HepG2 (cell line): ENCODE data around the gene STOM. TPM values are rescaled to one million over a fixed set of nuclear protein-coding genes. Genes with fewer than 3 reads are reported as not detected.

Experiments
- ATAC-seq: fragments of 200-7000 bp; cut with Tn5 transposase; 3 replicates; pipeline ENCODE4 v1.9.1; 2020; ENCODE audit warnings: mild to moderate bottlenecking, moderate library complexity
- BruUV-seq: library from RNA; stranded (reverse); fragments of 400-500 nt; replicated peaks from 2 replicates; lab custom pipeline; 2021; lab: Mats Ljungman, UMichigan
- CTCF ChIA-PET: fragments of 300-600 bp; formaldehyde crosslinking; extraction: SDS; loops from one replicate; lab custom pipeline; 2021; ENCODE audit warnings: low total read pairs, inconsistent platforms, low intra/inter-chr PET ratio; lab: Yijun Ruan, JAX
- POLR2A ChIA-PET: fragments of 350-600 bp; sonication (Branson Sonifier 250); formaldehyde crosslinking; loops from one replicate; lab custom pipeline; 2020; ENCODE audit warnings: antibody characterized with exemption, inconsistent platforms; lab: Yijun Ruan, JAX
- DNase-seq: peaks from one replicate; pipeline ENCODE4 v3.0.0-alpha.2; 2015; ENCODE audit warnings: low spot score
- FAIRE-seq: peaks from 3 replicates; lab custom pipeline; 2011; peaks lifted over from hg19 to GRCh38; lab: Jason Lieb, UNC
- H2AFZ ChIP-seq: one replicate; pipeline ENCODE4 v1.6.1; 2011; ENCODE audit warnings: low read length, inconsistent platforms
- H3K27ac ChIP-seq: fragments of 300-600 bp; 3 replicates; pipeline ENCODE4 v1.8.0; 2011; ENCODE audit warnings: mixed run types, mild to moderate bottlenecking, mixed read lengths, low read length, inconsistent platforms; ENCODE audit not compliant: insufficient read depth; ENCODE audit errors: extremely low read length
- H3K27me3 ChIP-seq, 2 experiments: fragments of 200-600 bp in 1 of 2; 2 replicates in 1 of 2; 3 replicates in 1 of 2; pipeline versions ENCODE4 v1.6.0 to v1.8.0; 2011; ENCODE audit warnings: low read length in 2 of 2, mild to moderate bottlenecking in 2 of 2, moderate library complexity in 2 of 2, inconsistent platforms in 1 of 2; ENCODE audit not compliant: insufficient read depth in 2 of 2, control insufficient read depth in 1 of 2
- H3K36me3 ChIP-seq, 2 experiments: fragments of 200-600 bp in 1 of 2; replicated peaks in 1 of 2; 2 replicates in 1 of 2; 3 replicates in 1 of 2; pipeline versions ENCODE4 v1.5.1 to v1.8.0; 2011; ENCODE audit warnings: low read length in 2 of 2, inconsistent platforms in 1 of 2; ENCODE audit not compliant: insufficient read depth in 2 of 2, control insufficient read depth in 1 of 2
- H3K4me1 ChIP-seq: 2 replicates; pipeline ENCODE4 v1.5.1; 2012; ENCODE audit warnings: low read length, inconsistent platforms; ENCODE audit not compliant: insufficient read depth
- H3K4me2 ChIP-seq: 2 replicates; pipeline ENCODE4 v1.6.0; 2011; ENCODE audit warnings: low read depth, low read length, inconsistent platforms
- H3K4me3 ChIP-seq, 3 experiments: fragments of 200-600 bp in 1 of 3; sonication (generic), shearing (Covaris generic) in 1 of 3; replicated peaks in 1 of 3; 2 replicates each; pipeline ENCODE4 v1.5.1; 2011 to 2016; ENCODE audit warnings: low read length in 3 of 3, inconsistent platforms in 2 of 3, low read depth in 2 of 3, mild to moderate bottlenecking in 2 of 3, control low read depth in 1 of 3, mixed read lengths in 1 of 3; ENCODE audit not compliant: insufficient read depth in 1 of 3
- H3K79me2 ChIP-seq: one replicate; pipeline ENCODE4 v1.6.1; 2011; ENCODE audit warnings: low read length, inconsistent platforms; ENCODE audit not compliant: insufficient read depth
- H3K9ac ChIP-seq: 2 replicates; pipeline ENCODE4 v1.6.0; 2011; ENCODE audit warnings: mild to moderate bottlenecking, low read depth, low read length, inconsistent platforms; ENCODE audit not compliant: insufficient read depth
- H3K9me3 ChIP-seq: 2 replicates; pipeline ENCODE4 v1.5.1; 2012; ENCODE audit warnings: mild to moderate bottlenecking, low read length
- H4K20me1 ChIP-seq: 2 replicates; pipeline ENCODE4 v1.6.0; 2011; ENCODE audit warnings: inconsistent platforms, mild to moderate bottlenecking, low read length, moderate library complexity; ENCODE audit not compliant: insufficient read depth
- GATAD1 ChIP-seq: IDR thresholded peaks from 2 replicates; pipeline ENCODE4 v1.6.1; 2016; ENCODE audit warnings: missing genetic modification reagents, missing compliant biosample characterization
- HHEX ChIP-seq: IDR thresholded peaks from 2 replicates; pipeline ENCODE4 v1.6.1; 2016; ENCODE audit warnings: control low read depth
- HNRNPL ChIP-seq: fragments of 200-400 bp; formaldehyde crosslinking; IDR thresholded peaks from 2 replicates; pipeline ENCODE4 v1.6.1; 2017; ENCODE audit warnings: mild to moderate bottlenecking, low read depth, low read length
- JDP2 ChIP-seq: sonication (generic); formaldehyde crosslinking; IDR thresholded peaks from 2 replicates; pipeline ENCODE4 v1.8.1; 2022; ENCODE audit warnings: missing genetic modification reagents, borderline replicate concordance
- KDM1A ChIP-seq: IDR thresholded peaks from 2 replicates; pipeline ENCODE4 v1.6.1; 2016; ENCODE audit warnings: missing compliant biosample characterization
- LCORL ChIP-seq, 2 experiments: fragments of 450-650 bp in 1 of 2; sonication (generic) in 1 of 2; formaldehyde crosslinking in 1 of 2; IDR thresholded peaks; 2 replicates each; pipeline versions ENCODE4 v1.5.0 to v1.6.1; 2017 to 2020; ENCODE audit warnings: antibody characterized with exemption in 1 of 2, missing genetic modification reagents in 1 of 2
- ZBTB7B ChIP-seq: sonication (generic); formaldehyde crosslinking; IDR thresholded peaks from 2 replicates; pipeline ENCODE4 v1.4.0; 2020; ENCODE audit warnings: missing genetic modification reagents
- ZNF431 ChIP-seq: sonication (generic); formaldehyde crosslinking; IDR thresholded peaks from 2 replicates; pipeline ENCODE4 v1.9.0; 2022; ENCODE audit warnings: missing genetic modification reagents, low read depth, mild to moderate bottlenecking, borderline replicate concordance
- ZNF777 ChIP-seq: sonication (generic); formaldehyde crosslinking; IDR thresholded peaks from 2 replicates; pipeline ENCODE4 v1.4.0; 2020; ENCODE audit warnings: missing genetic modification reagents
- WGBS: methylation state at CpG from one replicate; pipeline ENCODE4 v1.1.6; 2017; ENCODE audit warnings: low lambda C conversion rate; 5-methylcytosine and 5-hydroxymethylcytosine counted together
- in situ Hi-C: cut with HindIII; loops from 2 replicates; pipeline ENCODE4 v1.10.0; 2017; ENCODE audit warnings: low pct_unique_long_range_greater_than_20kb; ENCODE audit not compliant: extremely low pct_ligation_motif_present
- intact Hi-C: fragments of 100-400 bp; cut with micrococcal nuclease; formaldehyde crosslinking; loops from one replicate; pipeline ENCODE4 v1.10.0; 2022; ENCODE audit not compliant: unreplicated experiment
- polyA plus RNA-seq, 8 experiments: library from polyadenylated mRNA; depleted of rRNA in 3 of 8; stranded (reverse) in 7 of 8; unstranded in 1 of 8; fragments of >200 nt; fragmentation: Illumina TruSeq in 4 of 8; extraction: Trizol in 4 of 8; gene quantifications; 2 replicates each; pipeline versions ENCODE4 v1.2.1 to v1.2.3, GENCODE V29; 2011 to 2016; ENCODE audit warnings: low read depth in 4 of 8, missing spikeins in 1 of 8, mixed read lengths in 1 of 8; ENCODE audit not compliant: insufficient read depth in 1 of 8
- total RNA-seq, 5 experiments: library from RNA; depleted of rRNA; stranded (reverse); fragments of >200 nt; fragmentation: Illumina TruSeq; extraction: Trizol; gene quantifications; 2 replicates each; pipeline ENCODE4 v1.2.3, GENCODE V29; 2016; ENCODE audit warnings: low read depth in 1 of 5
- TF ChIP-seq, protein P1 (sequence below): sonication (generic); formaldehyde crosslinking; IDR thresholded peaks from 2 replicates; pipeline ENCODE4 v1.9.0; 2022; ENCODE audit warnings: missing genetic modification reagents, mild to moderate bottlenecking, borderline replicate concordance

STOM gene
- total and polyA plus RNA-seq, 2 of the 13 experiments (the other 11 are each of a cell fraction or from before 2014, with no cell fraction given) = 43.6 to 165 TPM

DNA sequence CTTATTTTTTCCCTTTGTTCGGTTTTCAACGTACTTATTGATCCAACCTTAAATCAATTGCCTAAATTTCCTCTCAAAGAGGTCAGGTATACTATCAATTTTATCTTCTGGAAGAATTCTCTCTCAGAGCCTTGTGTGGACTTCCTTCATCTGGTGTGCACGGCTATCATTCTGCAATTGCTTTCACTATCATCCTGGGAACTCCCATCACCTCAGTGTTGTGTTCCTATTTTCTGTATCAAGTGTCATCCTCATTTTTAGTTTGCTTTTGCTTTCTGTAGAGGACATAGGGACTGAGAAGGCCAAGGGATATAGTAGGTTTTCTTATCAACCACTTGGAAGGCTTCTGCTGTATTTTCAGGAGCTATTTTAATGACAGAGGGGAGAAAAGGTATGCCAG is 11.3 kb downstream of the STOM start (continued):
- no peak for TF ChIP-seq KDM1A (CRISPR knock-in tag)

DNA sequence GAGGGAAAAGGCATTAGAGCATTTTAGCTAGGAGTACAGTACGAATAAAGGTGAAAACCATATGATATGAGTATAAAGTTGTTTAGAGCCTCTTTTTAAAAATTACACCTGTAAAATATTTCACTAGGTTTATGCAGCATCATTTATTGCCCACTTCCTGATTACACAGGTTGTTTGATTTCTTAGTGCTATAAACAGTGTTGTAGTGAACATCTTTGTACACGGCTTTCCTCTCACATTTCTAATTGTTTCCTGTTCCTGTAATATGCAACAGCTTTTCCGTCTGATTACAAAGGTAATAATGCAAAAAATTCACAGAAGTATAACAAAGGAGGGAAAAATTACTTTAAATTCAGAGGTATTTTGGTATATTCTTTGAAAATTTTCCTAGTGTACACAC is 13.0 kb downstream of the STOM start:
- in situ Hi-C loops = no loop called here
- no TSS peak for BruUV-seq
- H3K9me3 ChIP-seq = no peaks in the 10 kb centered on the region
- WGBS = 93% methylated on average over 3 of the region's 3 CpGs
- intact Hi-C loops = no loop called here
- ChIA-PET CTCF (no interaction called here), POLR2A (no interaction called here)
- ATAC-seq (no peak), FAIRE-seq (no peak), DNase-seq (no peak)
- no peak overlapping the region for H3K27ac ChIP-seq
- no peaks in the 10 kb centered on the region for H3K27me3 ChIP-seq
- H3K36me3 ChIP-seq = peaks cover 7 to 16% of the 10 kb centered on the region in 2 experiments
- H3K4me3 ChIP-seq = no peak overlapping the region
- no peak overlapping the region for H3K4me2 ChIP-seq
- no peaks in the 10 kb centered on the region; the same call in 1 of the 2 replicates for H3K4me1 ChIP-seq
- peaks cover 17% of the 10 kb centered on the region for H3K79me2 ChIP-seq
- no peak overlapping the region for H2AFZ ChIP-seq
- H3K9ac ChIP-seq = no peak overlapping the region
- TF ChIP-seq GATAD1 (CRISPR knock-in tag) (no peak), ZBTB7B (no peak), LCORL (IDR thresholded peaks at IDR 0.05) (no peak), LCORL (CRISPR knock-in tag; IDR thresholded peaks at IDR 0.05) (no peak), ZNF431 (CRISPR knock-in tag) (no peak), JDP2 (CRISPR knock-in tag) (no peak), HNRNPL (no peak), HHEX (no peak), ZNF777 (no peak)
- TF ChIP-seq, protein P1, sequence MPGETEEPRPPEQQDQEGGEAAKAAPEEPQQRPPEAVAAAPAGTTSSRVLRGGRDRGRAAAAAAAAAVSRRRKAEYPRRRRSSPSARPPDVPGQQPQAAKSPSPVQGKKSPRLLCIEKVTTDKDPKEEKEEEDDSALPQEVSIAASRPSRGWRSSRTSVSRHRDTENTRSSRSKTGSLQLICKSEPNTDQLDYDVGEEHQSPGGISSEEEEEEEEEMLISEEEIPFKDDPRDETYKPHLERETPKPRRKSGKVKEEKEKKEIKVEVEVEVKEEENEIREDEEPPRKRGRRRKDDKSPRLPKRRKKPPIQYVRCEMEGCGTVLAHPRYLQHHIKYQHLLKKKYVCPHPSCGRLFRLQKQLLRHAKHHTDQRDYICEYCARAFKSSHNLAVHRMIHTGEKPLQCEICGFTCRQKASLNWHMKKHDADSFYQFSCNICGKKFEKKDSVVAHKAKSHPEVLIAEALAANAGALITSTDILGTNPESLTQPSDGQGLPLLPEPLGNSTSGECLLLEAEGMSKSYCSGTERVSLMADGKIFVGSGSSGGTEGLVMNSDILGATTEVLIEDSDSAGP = no peak
- no peaks in the 10 kb centered on the region for H4K20me1 ChIP-seq
